DLD1 (cell line): ENCODE measurements around the gene ARSB.
"Not testable (repeated sequence)": the region's sequence is repeated elsewhere in the genome, so short reads cannot be mapped to it uniquely, and the experiment has no call there.

ENCODE experiments used
- in situ Hi-C: cut with HindIII; loops from 2 replicates; pipeline ENCODE4 v1.10.0; 2017; ENCODE audit warnings: low sequenced_read_pairs

Gene ARSB

GRCh38 chr5:78851891-78852290 lies 133.2 kb downstream of the ARSB start:
- in situ Hi-C loops, result not testable (repeated sequence)

GRCh38 chr5:78845470-78845869 lies 139.6 kb downstream of the ARSB start:
- in situ Hi-C loops, result no loop called here

GRCh38 chr5:78843436-78843835 lies 141.7 kb downstream of the ARSB start:
- in situ Hi-C loops, result no loop called here

GRCh38 chr5:78841767-78842166 lies 143.3 kb downstream of the ARSB start:
- in situ Hi-C loops, result no loop called here

GRCh38 chr5:78838753-78839152 lies 146.4 kb downstream of the ARSB start:
- in situ Hi-C loops, result no loop called here

- in situ Hi-C loops, result no loop called here
Observed at GRCh38 chr5:78837836-78838235, 147.3 kb downstream of the ARSB start.

GRCh38 chr5:78835176-78835575 lies 149.9 kb downstream of the ARSB start:
- in situ Hi-C loops, result no loop called here

- in situ Hi-C loops, result loop anchor here (5.0 kb wide), 1 partner anchor 76 kb away; no protein-coding TSS in a partner anchor
Observed at GRCh38 chr5:78833284-78833683, 151.8 kb downstream of the ARSB start.

- in situ Hi-C loops, result loop anchor here (5.0 kb wide), 1 partner anchor 73 kb away; no protein-coding TSS in a partner anchor
Observed at GRCh38 chr5:78830528-78831046, 154.5 kb downstream of the ARSB start.

GRCh38 chr5:78829811-78830527 lies 155.1 kb downstream of the ARSB start:
- in situ Hi-C loops, result loop anchor here (5.0 kb wide), 1 partner anchor 73 kb away; no protein-coding TSS in a partner anchor

- in situ Hi-C loops, result no loop called here
Observed at GRCh38 chr5:78827725-78828124, 157.4 kb downstream of the ARSB start.

- in situ Hi-C loops, result no loop called here
Observed at GRCh38 chr5:78824831-78825281, 160.3 kb downstream of the ARSB start.

GRCh38 chr5:78823196-78823595 lies 161.9 kb downstream of the ARSB start:
- in situ Hi-C loops, result no loop called here

- in situ Hi-C loops, result no loop called here
Observed at GRCh38 chr5:78821536-78822021, 163.5 kb downstream of the ARSB start.

GRCh38 chr5:78819707-78820106 lies 165.4 kb downstream of the ARSB start:
- in situ Hi-C loops, result no loop called here

GRCh38 chr5:78819166-78819565 lies 165.9 kb downstream of the ARSB start:
- in situ Hi-C loops, result no loop called here

- in situ Hi-C loops, result no loop called here
Observed at GRCh38 chr5:78816143-78816765, 168.9 kb downstream of the ARSB start.

- in situ Hi-C loops, result no loop called here
Observed at GRCh38 chr5:78813906-78814530, 171.1 kb downstream of the ARSB start.

- in situ Hi-C loops, result no loop called here
Observed at GRCh38 chr5:78813286-78813685, 171.8 kb downstream of the ARSB start.

- in situ Hi-C loops, result no loop called here
Observed at GRCh38 chr5:78811866-78812265, 173.2 kb downstream of the ARSB start.

GRCh38 chr5:78811121-78811817 lies 173.8 kb downstream of the ARSB start:
- in situ Hi-C loops, result no loop called here
